ENCODE measurements around the gene ADAM33.

The ADAM33 gene

DNA sequence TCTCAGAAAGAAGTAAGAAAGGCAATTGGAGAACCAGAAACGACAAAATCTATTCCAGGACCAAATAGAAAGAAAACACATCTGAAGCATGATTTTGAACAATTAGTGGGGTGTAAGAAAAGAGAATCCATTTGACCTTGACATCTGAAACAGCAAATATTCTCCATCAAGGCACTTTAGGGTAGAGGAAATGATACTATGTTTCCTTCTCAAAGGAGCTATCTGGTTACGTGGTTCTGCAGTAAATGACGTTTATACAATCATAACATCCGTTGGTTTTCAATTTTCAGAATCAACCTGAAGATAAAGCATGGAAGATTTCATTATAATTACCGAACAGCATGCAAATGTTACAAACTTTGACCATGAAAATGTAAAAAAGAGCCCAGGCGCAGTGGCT, 38.8 kb upstream of the ADAM33 start:
- TF ChIP-seq, protein P1, sequence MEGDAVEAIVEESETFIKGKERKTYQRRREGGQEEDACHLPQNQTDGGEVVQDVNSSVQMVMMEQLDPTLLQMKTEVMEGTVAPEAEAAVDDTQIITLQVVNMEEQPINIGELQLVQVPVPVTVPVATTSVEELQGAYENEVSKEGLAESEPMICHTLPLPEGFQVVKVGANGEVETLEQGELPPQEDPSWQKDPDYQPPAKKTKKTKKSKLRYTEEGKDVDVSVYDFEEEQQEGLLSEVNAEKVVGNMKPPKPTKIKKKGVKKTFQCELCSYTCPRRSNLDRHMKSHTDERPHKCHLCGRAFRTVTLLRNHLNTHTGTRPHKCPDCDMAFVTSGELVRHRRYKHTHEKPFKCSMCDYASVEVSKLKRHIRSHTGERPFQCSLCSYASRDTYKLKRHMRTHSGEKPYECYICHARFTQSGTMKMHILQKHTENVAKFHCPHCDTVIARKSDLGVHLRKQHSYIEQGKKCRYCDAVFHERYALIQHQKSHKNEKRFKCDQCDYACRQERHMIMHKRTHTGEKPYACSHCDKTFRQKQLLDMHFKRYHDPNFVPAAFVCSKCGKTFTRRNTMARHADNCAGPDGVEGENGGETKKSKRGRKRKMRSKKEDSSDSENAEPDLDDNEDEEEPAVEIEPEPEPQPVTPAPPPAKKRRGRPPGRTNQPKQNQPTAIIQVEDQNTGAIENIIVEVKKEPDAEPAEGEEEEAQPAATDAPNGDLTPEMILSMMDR (IDR thresholded peaks at IDR 0.05; ENCODE audit: unreplicated experiment in 3 of 3): no peak
- no peaks in the 10 kb centered on the region for H3K9me3 Mint-ChIP-seq
- no peak overlapping the region for H3K27ac Mint-ChIP-seq
- peaks cover 12% of the 10 kb centered on the region for H3K27me3 Mint-ChIP-seq (ENCODE audit: low read depth)
- no peaks in the 10 kb centered on the region for H3K36me3 Mint-ChIP-seq (ENCODE audit: low read depth)
- no peak overlapping the region for H3K4me3 Mint-ChIP-seq
- no peaks in the 10 kb centered on the region for H3K4me1 Mint-ChIP-seq

DNA sequence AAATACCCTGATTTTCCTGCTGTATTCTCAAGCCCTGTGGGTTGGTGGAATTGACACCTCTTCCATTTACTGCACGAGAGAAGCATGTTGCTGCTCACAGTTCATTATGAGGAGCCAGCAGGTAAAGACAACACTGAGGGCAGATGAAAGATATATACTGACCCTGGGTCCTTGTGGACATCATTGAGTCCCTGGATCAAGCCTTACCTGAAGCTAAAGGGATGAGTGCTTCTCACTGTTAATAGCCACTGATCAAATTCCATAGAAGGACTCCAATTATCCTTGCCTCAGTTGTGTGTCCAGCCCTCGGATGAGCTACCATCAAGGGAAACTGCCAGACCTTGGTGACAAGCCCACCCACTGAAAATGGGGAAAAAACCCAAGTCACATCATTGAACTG, 38.3 kb upstream of the ADAM33 start:
- Mint-ChIP-seq H3K9me3 (no peaks in the 10 kb centered on the region), H3K27ac (no peak overlapping the region), H3K36me3 (ENCODE audit: low read depth) (no peaks in the 10 kb centered on the region), H3K27me3 (ENCODE audit: low read depth) (peaks cover 12% of the 10 kb centered on the region), H3K4me3 (no peak overlapping the region), H3K4me1 (no peaks in the 10 kb centered on the region)
- TF ChIP-seq, protein P1 (IDR thresholded peaks at IDR 0.05; ENCODE audit: unreplicated experiment in 3 of 3): no peak

DNA sequence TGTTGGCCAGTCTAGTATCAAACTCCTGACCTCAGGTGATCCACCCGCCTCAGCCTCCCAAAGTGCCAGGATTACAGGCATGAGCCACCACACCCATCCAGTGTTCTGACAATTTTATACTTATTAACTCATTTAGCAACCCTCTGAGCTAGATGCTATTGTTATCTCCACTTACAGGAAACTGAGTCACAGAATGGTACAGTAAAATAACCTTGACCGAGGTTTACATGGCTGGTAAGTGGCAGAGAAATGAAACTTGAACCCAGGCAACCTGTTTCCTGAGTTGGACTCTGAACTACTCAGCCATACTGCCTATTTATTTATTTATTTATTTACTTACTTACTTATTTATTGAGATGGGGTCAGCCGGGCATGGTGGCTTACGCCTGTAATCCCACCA, 37.2 kb upstream of the ADAM33 start:
- TF ChIP-seq, protein P1 (IDR thresholded peaks at IDR 0.05; ENCODE audit: unreplicated experiment in 3 of 3): no peak
- Mint-ChIP-seq H3K9me3 (no peaks in the 10 kb centered on the region), H3K4me3 (no peak overlapping the region), H3K27me3 (ENCODE audit: low read depth) (peaks cover 12% of the 10 kb centered on the region), H3K36me3 (ENCODE audit: low read depth) (no peaks in the 10 kb centered on the region), H3K4me1 (no peaks in the 10 kb centered on the region), H3K27ac (no peak overlapping the region)

DNA sequence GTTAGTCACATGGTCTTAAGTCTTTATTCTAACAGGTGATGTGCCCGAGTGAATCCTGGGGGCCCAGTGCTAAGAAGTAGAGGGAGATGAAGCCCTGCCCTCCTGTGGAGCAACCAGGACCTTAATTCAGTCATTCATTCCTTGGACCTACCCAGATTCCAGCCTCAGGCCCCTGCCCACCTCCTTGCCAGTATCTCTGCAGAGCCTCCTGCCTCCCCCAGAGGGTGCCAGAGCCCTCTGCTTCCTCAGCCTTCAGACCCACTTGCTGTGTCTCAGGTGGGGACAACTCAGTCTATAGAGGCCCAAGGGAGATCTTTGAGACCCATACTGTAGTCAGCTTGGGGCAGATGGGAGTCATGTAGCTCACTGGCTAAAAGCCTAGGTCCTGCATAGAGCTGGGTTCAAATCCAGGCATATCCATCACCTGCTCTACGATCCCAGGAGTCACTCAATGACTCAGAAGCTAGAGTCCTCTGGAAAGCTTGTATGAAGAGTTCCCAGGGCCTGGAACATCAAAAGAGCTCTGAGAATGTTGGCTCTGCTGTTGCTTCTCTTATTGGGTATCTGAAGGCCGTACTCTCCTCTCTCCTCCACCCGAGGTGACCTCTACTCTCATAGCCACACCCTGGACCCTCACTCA, 34.5 kb upstream of the ADAM33 start:
- Mint-ChIP-seq H3K27me3 (ENCODE audit: low read depth) (peaks cover 12% of the 10 kb centered on the region), H3K4me1 (no peaks in the 10 kb centered on the region), H3K4me3 (no peak overlapping the region), H3K27ac (no peak overlapping the region), H3K36me3 (ENCODE audit: low read depth) (no peaks in the 10 kb centered on the region), H3K9me3 (no peaks in the 10 kb centered on the region)
- TF ChIP-seq, protein P1 (IDR thresholded peaks at IDR 0.05; ENCODE audit: unreplicated experiment in 3 of 3): peak; percentile 66 to 79 (median 76)

DNA sequence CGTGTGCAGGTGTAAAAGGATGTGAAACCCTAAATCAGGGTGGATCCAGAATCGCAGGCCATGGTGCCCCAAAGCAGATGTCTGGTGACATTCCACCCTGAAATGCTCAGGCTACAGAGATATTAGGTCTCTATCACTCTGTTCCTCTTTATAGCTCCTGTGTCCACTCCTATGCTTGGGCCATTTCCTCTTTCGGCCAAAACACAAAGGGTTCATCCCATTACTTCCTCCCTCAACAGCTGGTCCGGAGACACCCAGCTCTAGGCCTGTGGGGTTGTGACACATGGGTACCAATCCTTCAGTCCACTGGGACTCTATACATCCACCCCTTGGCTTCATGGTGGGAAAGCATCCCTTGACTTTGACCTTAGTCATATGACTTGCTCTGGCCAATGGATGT, 32.3 kb upstream of the ADAM33 start:
- no peak overlapping the region for H3K4me3 Mint-ChIP-seq
- TF ChIP-seq, protein P1 (IDR thresholded peaks at IDR 0.05; ENCODE audit: unreplicated experiment in 3 of 3): no peak
- H3K4me1 Mint-ChIP-seq: peaks cover 5% of the 10 kb centered on the region
- no peaks in the 10 kb centered on the region for H3K36me3 Mint-ChIP-seq (ENCODE audit: low read depth)
- H3K27ac Mint-ChIP-seq: no peak overlapping the region
- H3K9me3 Mint-ChIP-seq: no peaks in the 10 kb centered on the region
- H3K27me3 Mint-ChIP-seq (ENCODE audit: low read depth): no peaks in the 10 kb centered on the region

DNA sequence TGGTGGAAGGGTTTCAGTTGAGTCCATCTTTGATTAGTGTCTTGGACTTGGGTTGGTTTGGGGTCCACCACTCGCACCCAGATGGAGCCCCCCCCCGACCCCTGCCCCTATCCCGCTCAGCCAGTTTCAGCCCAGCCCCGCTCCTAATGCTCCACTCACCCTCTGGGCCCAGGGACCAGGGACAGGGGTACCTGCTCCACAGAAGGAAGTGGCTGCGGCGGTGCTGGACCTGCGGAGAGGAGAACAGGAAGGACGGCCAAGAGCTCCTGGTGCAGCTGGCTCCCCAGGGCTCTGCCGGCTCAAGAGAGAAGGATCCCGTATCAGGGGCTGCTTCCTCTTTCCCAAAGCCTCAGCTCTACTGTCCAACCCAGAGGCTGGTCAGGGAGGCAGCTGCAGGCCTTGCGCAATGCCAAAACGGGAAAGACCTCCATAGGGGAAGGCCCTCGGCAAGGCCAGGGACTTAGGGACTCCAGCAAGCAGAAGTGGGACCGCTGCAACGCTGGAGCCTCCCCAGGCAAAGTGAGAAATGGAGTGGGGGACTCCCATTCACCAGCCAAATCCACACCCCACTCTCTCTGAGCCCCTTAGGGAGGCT, 30.6 kb upstream of the ADAM33 start, which contains the start of gene SIGLEC1:
SIGLEC1 (minus strand) TSS at position 322 of the 595 bp plus-strand sequence. CDS start 5,472 bp downstream, outside the sequence.
- Mint-ChIP-seq H3K27me3 (ENCODE audit: low read depth) (no peaks in the 10 kb centered on the region), H3K36me3 (ENCODE audit: low read depth) (no peaks in the 10 kb centered on the region), H3K27ac (no peak within 1 kb of the TSS), H3K9me3 (no peaks in the 10 kb centered on the region), H3K4me3 (no peak within 1 kb of the TSS), H3K4me1 (peaks cover 5% of the 10 kb centered on the region)
- TF ChIP-seq, protein P1 (IDR thresholded peaks at IDR 0.05; ENCODE audit: unreplicated experiment in 3 of 3): no peak
